CD4-positive, alpha-beta T cell treated with Interleukin-21 for 1 hour (primary cell): ENCODE measurements around the gene CNIH3.

Experiments
- DNase-seq: peaks from one replicate; pipeline ENCODE4 v3.0.0-alpha.2; 2020

The CNIH3 gene

GRCh38 chr1:224749916-224750315, 133.8 kb downstream of the CNIH3 start:
- no peak for DNase-seq

DNA sequence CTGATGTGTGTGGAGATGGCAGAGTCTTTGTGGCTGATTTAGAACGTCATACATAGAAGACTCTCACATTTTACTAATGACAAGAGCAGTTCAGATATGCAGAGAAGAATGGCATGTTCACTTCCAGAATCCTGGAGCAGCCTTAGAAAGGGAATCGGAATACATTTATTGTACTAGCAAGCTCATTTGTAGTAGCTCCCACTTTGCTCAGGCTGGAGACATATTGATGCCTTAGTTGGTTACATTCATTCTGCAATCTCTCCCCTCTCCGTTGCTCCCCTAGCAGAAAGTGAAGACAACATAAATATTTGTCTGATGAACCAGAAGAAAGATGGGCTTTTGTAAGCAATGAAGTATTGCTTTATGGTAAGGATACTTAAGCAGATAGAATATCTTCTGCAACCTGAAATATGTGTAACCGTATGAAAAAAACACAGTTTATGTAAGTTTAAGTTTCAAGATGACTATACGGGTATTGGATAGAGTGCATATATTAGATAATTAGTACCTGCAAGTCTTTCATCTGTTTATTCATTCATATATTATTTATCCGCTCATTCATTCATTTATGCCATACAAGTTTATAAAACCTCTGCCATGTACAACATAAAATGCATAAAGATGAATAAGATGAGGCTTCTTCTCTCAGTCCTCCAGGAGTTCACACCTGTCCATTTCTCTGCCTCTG, 135.7 kb downstream of the CNIH3 start:
- DNase-seq = no peak

DNA sequence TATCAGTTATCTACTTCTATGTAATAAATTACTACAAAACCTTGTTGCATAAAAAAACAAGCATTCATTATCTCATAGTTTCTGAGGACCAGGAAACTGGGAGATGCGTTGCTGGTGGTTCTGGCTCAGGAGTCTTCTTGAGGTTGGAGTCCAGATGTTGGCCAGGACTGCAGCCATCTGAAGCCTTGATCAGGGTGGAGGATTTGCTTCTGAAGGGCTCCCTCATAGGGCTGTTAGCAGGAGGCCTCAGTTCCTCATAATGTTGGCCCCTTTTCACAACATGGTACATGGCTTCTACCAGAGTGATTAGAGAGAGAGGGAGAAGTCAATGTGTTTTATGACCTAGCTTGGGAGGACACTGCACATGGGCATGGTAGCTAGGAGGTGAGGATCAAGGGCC, 137.4 kb downstream of the CNIH3 start:
- DNase-seq = no peak

- no peak for DNase-seq
Observed at GRCh38 chr1:224755586-224755985, 139.5 kb downstream of the CNIH3 start.

- no peak for DNase-seq
Observed at GRCh38 chr1:224757508-224757907, 141.4 kb downstream of the CNIH3 start.

DNA sequence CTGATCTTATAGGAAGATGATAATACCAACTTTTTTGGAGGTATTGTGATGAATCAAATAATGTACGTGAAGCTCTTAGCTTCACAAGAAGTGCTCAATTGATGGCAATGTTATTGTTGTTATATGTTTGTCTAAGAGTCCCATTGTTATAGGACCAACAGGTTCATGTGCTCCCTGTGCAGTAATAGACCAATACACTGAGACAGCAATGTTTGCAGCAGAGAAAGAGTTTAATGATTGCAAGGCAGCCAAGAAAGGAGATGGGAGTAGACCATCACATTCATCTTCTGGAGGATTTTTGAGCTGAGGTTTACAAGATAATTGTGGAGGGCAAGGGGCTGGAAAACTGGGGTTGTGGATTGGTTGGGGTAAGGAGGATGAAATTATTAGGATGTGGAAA, 143.0 kb downstream of the CNIH3 start:
- DNase-seq = no peak

DNA sequence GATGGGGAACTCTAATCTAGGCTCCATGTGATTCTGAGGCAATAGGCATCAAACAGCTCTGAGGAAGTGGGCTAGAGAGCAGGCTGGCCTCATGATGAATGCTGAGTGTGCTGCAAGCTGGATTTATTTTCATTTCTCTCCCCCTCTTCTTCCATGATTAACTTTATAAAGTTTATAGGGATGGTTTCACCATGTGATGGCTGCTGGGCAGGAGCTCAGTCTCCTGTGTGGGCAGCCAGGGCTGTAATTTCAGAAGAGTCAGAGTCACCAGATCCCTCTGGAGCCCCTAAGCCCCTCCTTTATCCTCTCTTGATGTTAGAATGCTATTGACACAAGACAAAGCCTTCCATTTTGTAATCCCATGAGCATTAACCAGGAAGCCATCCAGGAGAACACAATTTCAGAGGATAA, 143.6 kb downstream of the CNIH3 start:
- DNase-seq = no peak

GRCh38 chr1:224760163-224760562, 144.0 kb downstream of the CNIH3 start:
- DNase-seq = no peak

DNA sequence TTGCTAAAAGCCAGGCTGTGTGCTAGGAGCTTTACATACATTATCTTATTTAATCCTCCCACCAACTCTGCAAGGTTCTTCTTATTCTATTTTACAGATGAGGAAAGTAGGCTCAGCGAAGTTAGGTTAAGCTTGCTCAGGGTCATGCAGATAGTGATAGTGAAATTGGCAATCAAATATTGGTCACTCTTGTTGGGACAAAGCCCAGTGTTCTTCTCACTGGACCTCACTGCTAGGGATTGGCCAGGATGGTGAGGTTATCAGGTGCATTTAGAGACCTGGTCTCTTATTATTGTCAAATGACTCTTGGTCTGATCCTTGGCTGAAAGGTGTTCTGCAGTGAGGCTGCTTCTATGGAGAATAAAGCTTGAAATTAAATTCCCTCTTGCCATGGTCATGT, 145.1 kb downstream of the CNIH3 start:
- DNase-seq = no peak

GRCh38 chr1:224762046-224762445, 145.9 kb downstream of the CNIH3 start:
- DNase-seq = no peak

DNA sequence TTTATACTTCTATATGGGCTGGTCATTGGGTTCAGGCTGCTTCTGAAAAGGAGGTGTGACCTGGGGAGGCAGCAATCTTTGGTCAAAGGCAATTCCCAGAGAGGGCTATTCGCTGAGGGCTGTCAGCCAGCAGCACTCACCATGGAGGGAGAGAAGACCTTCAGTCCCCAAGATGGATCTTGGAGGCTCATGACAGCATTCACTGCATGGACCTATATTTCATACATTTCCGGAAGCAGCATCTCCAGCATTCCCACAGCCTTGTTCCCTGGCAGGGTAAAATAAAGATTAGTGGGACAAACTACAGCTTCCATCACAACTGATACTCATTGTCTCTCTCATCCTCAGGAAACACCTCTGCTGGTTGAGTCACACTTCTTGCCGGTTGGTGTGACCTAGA, 146.6 kb downstream of the CNIH3 start:
- DNase-seq = no peak

- DNase-seq = no peak
Observed at GRCh38 chr1:224763126-224763775, 147.1 kb downstream of the CNIH3 start.

DNA sequence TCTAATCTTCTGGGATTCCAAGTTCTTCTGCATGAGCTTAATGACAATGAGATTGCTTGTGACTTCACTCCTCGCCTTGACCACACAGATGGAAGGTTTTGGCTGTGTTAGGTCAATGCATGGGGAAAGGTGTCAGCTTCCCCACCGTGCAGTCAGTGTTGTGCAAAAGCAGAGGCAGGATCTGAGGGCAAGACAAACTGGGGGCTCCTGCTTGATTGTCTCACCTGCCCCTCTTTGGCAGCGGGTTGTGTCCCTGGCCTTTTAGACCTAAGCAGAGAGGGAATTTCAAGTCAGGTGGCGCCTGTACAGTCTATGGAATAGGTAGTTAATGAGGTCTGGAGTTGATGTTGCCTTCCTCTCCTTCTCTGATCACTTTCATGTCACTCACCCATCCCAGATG, 150.1 kb downstream of the CNIH3 start:
- DNase-seq = no peak

DNA sequence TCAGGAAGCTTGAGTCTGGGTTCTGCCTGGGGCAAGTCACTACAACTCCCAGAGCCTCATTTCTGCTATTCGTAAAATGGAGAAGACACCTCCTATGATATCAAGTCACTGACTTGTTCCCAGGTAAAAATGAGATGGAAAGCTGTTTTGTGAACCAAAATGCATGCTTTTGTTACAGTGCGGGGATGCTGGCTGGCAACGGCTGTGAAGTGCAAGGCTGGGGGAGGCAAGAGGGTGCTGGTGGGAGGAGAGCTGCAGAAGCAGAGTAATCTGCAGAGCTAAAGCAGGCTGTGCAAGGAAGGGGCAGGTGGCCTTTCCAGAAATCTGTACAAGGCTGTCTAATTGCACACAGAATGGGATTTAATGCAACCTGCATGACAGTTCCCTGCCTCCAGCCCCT, 150.9 kb downstream of the CNIH3 start:
- no peak for DNase-seq

DNA sequence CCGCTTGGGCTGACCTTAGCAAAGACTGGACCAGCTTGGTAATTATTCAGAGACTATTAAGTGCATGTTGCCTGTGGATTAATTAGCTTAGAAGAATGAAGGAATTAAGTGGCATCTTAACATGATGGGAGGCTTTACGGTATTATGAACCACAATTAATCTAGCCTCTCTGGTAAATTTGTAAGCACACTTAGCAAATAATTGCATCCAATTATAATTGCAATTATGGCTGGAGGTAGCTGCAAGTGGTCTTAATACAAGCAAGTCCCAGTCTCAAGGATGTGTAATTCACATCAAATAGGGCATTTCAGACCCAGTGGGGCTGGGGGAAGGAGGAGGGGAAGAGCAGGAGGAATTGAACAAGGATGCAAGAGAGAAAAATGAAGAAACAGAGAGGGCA, 151.6 kb downstream of the CNIH3 start:
- DNase-seq = no peak

DNA sequence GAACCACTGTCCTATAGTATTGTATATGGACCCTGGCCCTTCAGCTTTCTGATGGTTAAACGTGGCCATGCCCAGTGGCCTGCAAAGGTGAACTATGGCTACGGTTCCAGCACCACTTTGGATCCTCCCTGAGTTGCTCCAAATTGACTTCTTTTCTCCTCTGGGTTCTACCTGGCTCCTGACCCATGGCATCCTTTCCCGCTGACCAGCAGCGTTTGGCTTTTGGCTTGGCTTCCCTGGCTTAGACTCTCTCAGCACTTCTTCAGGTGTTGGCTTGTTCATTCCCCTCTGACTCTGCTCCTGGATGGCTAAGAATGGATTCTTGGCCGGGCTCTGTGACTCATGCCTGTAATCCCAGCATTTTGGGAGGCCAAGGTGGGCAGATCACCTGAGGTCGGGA, 152.9 kb downstream of the CNIH3 start:
- no peak for DNase-seq

DNA sequence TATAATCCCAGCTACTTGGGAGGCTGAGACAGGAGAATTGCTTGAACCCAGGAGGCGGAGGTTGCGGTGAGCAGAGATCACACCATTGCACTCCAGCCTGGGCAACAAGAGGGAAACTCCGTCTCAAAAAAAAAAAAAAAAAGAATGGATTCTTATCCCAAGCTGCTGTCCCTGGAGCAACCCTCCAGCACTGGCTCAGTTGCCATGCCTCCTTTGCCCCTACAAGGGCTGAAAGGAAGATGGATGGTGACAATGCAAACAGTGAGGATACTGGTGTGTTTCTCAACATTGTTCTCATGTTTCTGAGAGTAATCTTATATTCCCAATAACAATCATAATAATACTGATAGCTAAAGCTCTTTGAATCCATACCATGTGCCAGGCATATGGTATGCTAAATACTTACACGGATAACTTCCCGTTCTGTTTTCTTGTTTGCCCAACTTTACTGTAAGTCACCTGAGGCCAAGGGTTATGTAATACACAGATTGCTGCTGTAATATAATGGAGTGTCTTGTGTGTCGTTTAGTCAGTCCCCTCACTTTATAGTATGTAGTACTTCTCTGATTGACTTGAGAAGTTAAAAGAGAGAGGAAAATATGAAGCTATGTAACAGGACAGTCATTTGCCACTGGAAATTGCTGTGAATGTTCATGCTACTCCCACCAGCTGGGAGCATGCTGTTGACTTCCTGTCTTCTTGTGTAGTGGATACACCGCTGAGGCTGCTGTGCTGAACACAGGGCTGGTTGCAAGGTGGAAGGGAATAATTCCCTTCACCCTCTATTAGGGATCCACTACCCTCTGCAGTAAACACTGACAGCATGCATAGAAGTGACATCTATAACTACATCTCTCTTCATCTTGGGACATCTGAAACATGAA, 153.6 kb downstream of the CNIH3 start:
- DNase-seq = no peak

- DNase-seq = no peak
Observed at GRCh38 chr1:224770336-224770693, 154.2 kb downstream of the CNIH3 start.

DNA sequence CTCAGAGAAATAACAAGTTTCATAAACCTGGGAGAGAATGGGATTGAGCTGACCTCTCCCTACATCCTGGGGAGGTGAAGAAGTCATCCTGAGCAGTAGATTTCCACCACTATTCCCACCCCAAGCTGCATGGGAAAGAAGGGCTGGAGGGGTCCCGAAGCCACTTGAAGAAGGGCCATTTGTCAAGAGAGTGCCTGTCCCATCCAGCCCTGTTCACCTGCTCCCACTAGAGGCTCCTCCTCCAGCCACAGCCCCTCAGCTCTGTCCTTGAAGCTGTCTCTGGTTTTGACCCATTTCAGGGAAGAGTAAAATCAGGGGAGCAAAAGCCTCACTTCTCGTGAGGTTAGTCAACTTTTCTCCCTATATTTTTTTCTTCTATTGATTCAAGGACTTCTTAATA, 157.5 kb downstream of the CNIH3 start:
- DNase-seq = no peak

DNA sequence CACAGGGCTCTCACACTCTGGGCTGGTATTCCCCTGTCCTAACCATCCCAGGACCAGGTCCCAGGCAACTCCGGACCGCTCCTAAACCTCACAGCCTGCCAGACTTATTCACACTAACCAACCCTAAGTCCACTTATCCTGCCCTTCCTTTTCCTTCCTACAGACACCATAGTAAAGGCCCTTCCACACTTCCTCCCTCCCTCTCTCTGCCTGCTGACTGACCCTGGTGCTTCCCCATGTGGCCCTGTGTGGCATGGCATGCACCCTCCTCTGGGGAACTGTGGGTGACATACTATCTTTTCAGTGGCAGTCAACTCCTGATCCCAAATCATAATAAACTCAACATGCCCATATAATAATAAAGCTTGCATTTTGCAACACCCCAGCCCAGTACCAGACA, 158.3 kb downstream of the CNIH3 start:
- DNase-seq = no peak

GRCh38 chr1:224777180-224777579, 161.1 kb downstream of the CNIH3 start:
- DNase-seq = no peak

- no peak for DNase-seq
Observed at GRCh38 chr1:224779536-224779935, 163.4 kb downstream of the CNIH3 start.

DNA sequence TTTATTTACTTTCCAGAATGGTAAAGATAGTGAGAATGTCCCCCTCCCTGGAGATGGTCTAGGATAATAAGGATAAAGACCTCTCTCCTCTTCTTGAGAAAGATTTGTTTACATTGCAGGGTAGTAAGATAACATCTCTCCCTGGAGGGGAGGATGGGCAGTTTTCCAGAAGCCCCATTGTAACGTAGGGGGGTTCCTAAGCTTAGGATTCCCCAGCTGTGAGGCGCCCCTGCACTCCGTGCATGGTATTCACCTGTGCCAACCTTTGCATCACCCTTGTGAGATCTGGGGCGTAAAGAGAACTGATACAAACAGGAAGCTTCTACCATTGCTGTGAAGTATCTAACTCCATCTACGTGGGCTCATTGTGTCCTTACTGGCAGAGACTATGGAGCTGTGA, 164.6 kb downstream of the CNIH3 start:
- no peak for DNase-seq

DNA sequence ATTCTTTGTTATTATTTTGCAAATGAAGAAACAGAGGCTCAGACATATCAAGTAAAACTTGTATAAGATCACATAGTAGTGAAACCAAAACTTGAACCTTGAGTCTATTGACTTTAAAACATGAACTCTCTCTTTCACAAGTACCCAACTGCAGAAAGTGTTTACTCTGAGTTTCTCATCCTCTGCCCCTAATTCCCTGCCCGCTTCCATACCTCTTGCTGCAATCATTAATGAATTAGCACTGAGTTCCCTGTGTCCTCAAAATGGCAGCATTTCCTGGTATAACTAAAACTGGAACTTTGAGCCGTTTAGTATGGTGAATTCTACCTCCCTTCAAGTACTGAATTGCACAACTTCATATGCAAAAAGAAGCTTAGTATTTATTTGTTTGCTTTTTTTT, 165.7 kb downstream of the CNIH3 start:
- DNase-seq = no peak
